SK-N-SH (cell line): ENCODE data around the gene HAVCR1. TPM values are rescaled to one million over a fixed set of nuclear protein-coding genes. Genes with fewer than 3 reads are reported as not detected.

ENCODE experiments used
- CTCF ChIA-PET: fragments of 300-600, 350-600 bp; formaldehyde crosslinking; extraction: SDS; loops from one replicate; lab custom pipeline; 2021; lab: Yijun Ruan, JAX
- POLR2A ChIA-PET: fragments of 350-600 bp; sonication (Branson Sonifier 250); formaldehyde crosslinking; extraction: SDS; loops from one replicate; lab custom pipeline; 2020; ENCODE audit warnings: antibody characterized with exemption, inconsistent platforms; lab: Yijun Ruan, JAX
- DNase-seq: peaks from one replicate; pipeline ENCODE4 v3.0.0; 2012
- H2AFZ ChIP-seq: fragments of 200-600 bp; sonication (generic); 2 replicates; pipeline ENCODE4 v1.8.1; 2016; ENCODE audit warnings: antibody characterized with exemption, mild to moderate bottlenecking, low read depth
- H3F3A ChIP-seq: fragments of 200-600 bp; sonication (generic); replicated peaks from 2 replicates; pipeline ENCODE3; 2016; ENCODE audit warnings: antibody characterized with exemption, mild to moderate bottlenecking; ENCODE audit not compliant: insufficient read depth
- H3K27ac ChIP-seq, 2 experiments: fragments of 200-500 bp in 1 of 2; fragments of 200-600 bp in 1 of 2; sonication (Bioruptor generic) in 1 of 2; sonication (generic), shearing (Covaris generic) in 1 of 2; 2 replicates each; pipeline versions ENCODE4 v1.5.1 to v1.6.1; 2014 to 2016; ENCODE audit warnings: low read depth in 2 of 2, inconsistent platforms in 1 of 2, low read length in 1 of 2, mild to moderate bottlenecking in 1 of 2, mixed read lengths in 1 of 2
- H3K27me3 ChIP-seq: fragments of 200-600 bp; sonication (generic), shearing (Covaris generic); 2 replicates; pipeline ENCODE4 v1.6.1; 2016; ENCODE audit warnings: mixed run types; ENCODE audit not compliant: insufficient read depth
- H3K36me3 ChIP-seq, 2 experiments: fragments of 200-500 bp in 1 of 2; fragments of 200-600 bp in 1 of 2; sonication (Bioruptor generic) in 1 of 2; sonication (generic) in 1 of 2; replicated peaks in 1 of 2; 2 replicates each; pipeline versions ENCODE3 to v1.5.1; 2014 to 2016; ENCODE audit warnings: low read length in 1 of 2, mild to moderate bottlenecking in 1 of 2; ENCODE audit not compliant: insufficient read depth in 2 of 2, control insufficient read depth in 1 of 2
- H3K4me1 ChIP-seq, 2 experiments: fragments of 200-500 bp in 1 of 2; fragments of 200-600 bp in 1 of 2; sonication (Bioruptor generic) in 1 of 2; sonication (generic), shearing (Covaris generic) in 1 of 2; 2 replicates each; pipeline versions ENCODE4 v1.5.1 to v1.6.1; 2014 to 2016; ENCODE audit warnings: low read depth in 1 of 2, low read length in 1 of 2, mixed run types in 1 of 2; ENCODE audit not compliant: insufficient read depth in 2 of 2, control insufficient read depth in 1 of 2
- H3K4me2 ChIP-seq: fragments of 200-600 bp; sonication (generic), shearing (Covaris generic); 2 replicates; pipeline ENCODE4 v1.6.1; 2017; ENCODE audit warnings: mixed run types
- H3K4me3 ChIP-seq, 2 experiments: fragments of 200-500 bp in 1 of 2; fragments of 200-600 bp in 1 of 2; sonication (Bioruptor generic) in 1 of 2; sonication (generic), shearing (Covaris generic) in 1 of 2; 2 replicates each; pipeline versions ENCODE4 v1.5.1 to v1.8.1; 2014 to 2016; ENCODE audit warnings: low read depth in 2 of 2, inconsistent platforms in 1 of 2, low read length in 1 of 2, mild to moderate bottlenecking in 1 of 2, mixed read lengths in 1 of 2, moderate library complexity in 1 of 2
- H3K79me2 ChIP-seq: fragments of 200-600 bp; sonication (generic); 2 replicates; pipeline ENCODE4 v1.8.1; 2017; ENCODE audit warnings: mild to moderate bottlenecking; ENCODE audit not compliant: insufficient read depth
- H3K9ac ChIP-seq: fragments of 200-600 bp; sonication (generic); 2 replicates; pipeline ENCODE4 v1.6.1; 2017; ENCODE audit warnings: mixed run types
- H3K9me2 ChIP-seq: fragments of 200-600 bp; sonication (generic); 2 replicates; pipeline ENCODE4 v1.6.1; 2017; ENCODE audit warnings: mixed run types
- H3K9me3 ChIP-seq: fragments of 200-600 bp; sonication (generic); 2 replicates; pipeline ENCODE4 v1.6.1; 2017; ENCODE audit warnings: mixed run types, mild to moderate bottlenecking, moderate library complexity
- H4K20me1 ChIP-seq: fragments of 200-600 bp; sonication (generic); 2 replicates; pipeline ENCODE4 v1.6.1; 2017; ENCODE audit warnings: mild to moderate bottlenecking, mixed run types; ENCODE audit not compliant: insufficient read depth
- CHD2 ChIP-seq: fragments of 150-350 bp; IDR thresholded peaks from 2 replicates; pipeline ENCODE4 v1.6.1; 2018; ENCODE audit warnings: low read length; ENCODE audit not compliant: partially characterized antibody
- CTCF ChIP-seq: fragments of 200-600 bp; sonication (generic); IDR thresholded peaks from 2 replicates; pipeline ENCODE4 v1.6.1; 2017; ENCODE audit warnings: antibody characterized with exemption, mild to moderate bottlenecking, moderate library complexity
- ELF1 ChIP-seq: IDR thresholded peaks from 2 replicates; pipeline ENCODE4 v1.4.0; 2012
- EP300 ChIP-seq, 2 experiments: IDR thresholded peaks; 2 replicates each; pipeline versions ENCODE4 v1.4.0 to v1.6.1; 2012; ENCODE audit warnings: borderline replicate concordance in 1 of 2, low read depth in 1 of 2, low read length in 1 of 2
- FOXJ3 ChIP-seq: sonication (generic); formaldehyde crosslinking; IDR thresholded peaks from 2 replicates; pipeline ENCODE4 v1.5.1; 2020; ENCODE audit warnings: mild to moderate bottlenecking, missing genetic modification reagents
- FOXM1 ChIP-seq: IDR thresholded peaks from 2 replicates; pipeline ENCODE4 v1.4.0; 2012; ENCODE audit warnings: low read depth, mild to moderate bottlenecking
- GABPA ChIP-seq: IDR thresholded peaks from 2 replicates; pipeline ENCODE4 v1.4.0; 2012; ENCODE audit warnings: low read depth, mild to moderate bottlenecking
- MEF2A ChIP-seq: IDR thresholded peaks from 2 replicates; pipeline ENCODE4 v1.4.0; 2012; ENCODE audit warnings: low read depth, borderline replicate concordance
- NFIC ChIP-seq: IDR thresholded peaks from 2 replicates; pipeline ENCODE4 v1.4.0; 2012; ENCODE audit warnings: borderline replicate concordance
- NRF1 ChIP-seq: IDR thresholded peaks from 2 replicates; pipeline ENCODE4 v1.6.1; 2012; ENCODE audit warnings: low read depth, mild to moderate bottlenecking, low read length
- POLR2AphosphoS5 ChIP-seq: IDR thresholded peaks from 2 replicates; pipeline ENCODE4 v1.6.1; 2012; ENCODE audit warnings: low read depth, low read length
- RCOR1 ChIP-seq: fragments of 150-350 bp; IDR thresholded peaks from 2 replicates; pipeline ENCODE4 v1.6.1; 2017; ENCODE audit warnings: antibody characterized with exemption, low read length
- RFX5 ChIP-seq: IDR thresholded peaks from 2 replicates; pipeline ENCODE4 v1.6.1; 2012; ENCODE audit warnings: mild to moderate bottlenecking, improper control_type of control experiment, low read length
- RXRA ChIP-seq: IDR thresholded peaks from 2 replicates; pipeline ENCODE4 v1.4.0; 2012; ENCODE audit warnings: low read depth, mild to moderate bottlenecking, borderline replicate concordance
- TAF1 ChIP-seq: IDR thresholded peaks from 2 replicates; pipeline ENCODE4 v1.6.1; 2012; ENCODE audit warnings: low read depth, mild to moderate bottlenecking, low read length, moderate library complexity, borderline replicate concordance
- TEAD4 ChIP-seq: IDR thresholded peaks from 2 replicates; pipeline ENCODE4 v1.4.0; 2012; ENCODE audit warnings: mild to moderate bottlenecking, borderline replicate concordance; ENCODE audit not compliant: insufficient read depth
- USF1 ChIP-seq: IDR thresholded peaks from 2 replicates; pipeline ENCODE4 v1.4.0; 2012; ENCODE audit warnings: low read depth, borderline replicate concordance
- YY1 ChIP-seq: IDR thresholded peaks from 2 replicates; pipeline ENCODE4 v1.4.0; 2012; ENCODE audit warnings: low read depth, mild to moderate bottlenecking
- ZBTB33 ChIP-seq: IDR thresholded peaks from 2 replicates; pipeline ENCODE4 v1.4.0; 2012; ENCODE audit warnings: low read depth, borderline replicate concordance
- WGBS: methylation state at CpG from one replicate; pipeline ENCODE4 v1.1.6; 2017; ENCODE audit warnings: low lambda C conversion rate; 5-methylcytosine and 5-hydroxymethylcytosine counted together
- polyA plus RNA-seq, 3 experiments: library from polyadenylated mRNA; depleted of rRNA; stranded (reverse); fragments of >200 nt; gene quantifications; 2 replicates each; pipeline ENCODE4 v1.2.3, GENCODE V29; 2012
- TF ChIP-seq, protein P1 (sequence below): fragments of 150-350 bp; IDR thresholded peaks from 2 replicates; pipeline ENCODE4 v1.6.1; 2017; ENCODE audit warnings: antibody characterized with exemption, low read length, low read depth, borderline replicate concordance

HAVCR1 gene
- polyA plus RNA-seq, 1 of the 3 experiments (the other 2 are of a cell fraction): not detected

DNA sequence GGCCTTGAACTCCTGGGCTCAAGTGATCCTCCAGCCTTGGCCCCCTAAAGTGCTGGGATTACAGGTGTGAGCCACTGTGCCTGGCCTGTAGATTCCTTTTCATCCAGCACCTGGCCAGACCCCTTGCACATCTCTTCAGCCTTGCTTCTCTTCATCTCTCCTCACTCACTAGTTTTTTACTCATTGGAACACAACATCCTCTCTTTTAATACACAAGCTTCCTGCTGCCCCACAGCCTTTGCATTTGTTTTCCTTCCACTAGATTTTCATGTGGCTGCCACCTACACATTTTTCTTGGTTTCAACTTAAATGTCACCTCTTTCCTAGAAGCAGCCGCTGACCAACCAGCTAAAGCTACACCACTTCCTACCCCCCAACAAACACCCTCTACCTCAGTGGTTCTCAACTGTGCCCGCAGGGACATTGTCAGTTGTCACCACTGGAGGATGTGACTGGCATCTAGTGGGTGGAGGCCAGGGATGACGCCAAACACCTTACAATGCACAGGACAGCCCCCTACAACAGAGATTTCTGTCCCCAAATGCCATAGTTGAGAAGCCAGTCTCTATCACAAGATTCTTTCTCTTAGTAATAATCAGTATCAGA, 33.7 kb downstream of the HAVCR1 start:
- Histone ChIP-seq H2AFZ (no peak overlapping the region), H3K9ac (no peak overlapping the region), H3K4me2 (no peak overlapping the region), H3F3A (no peaks in the 10 kb centered on the region), H3K27ac (no peak overlapping the region), H3K27me3 (no peaks in the 10 kb centered on the region), H3K9me2 (no peaks in the 10 kb centered on the region), H3K36me3 (no peaks in the 10 kb centered on the region), H3K4me1 (no peaks in the 10 kb centered on the region), H3K4me3 (no peak overlapping the region), H3K79me2 (no peaks in the 10 kb centered on the region), H4K20me1 (no peaks in the 10 kb centered on the region), H3K9me3 (no peaks in the 10 kb centered on the region)
- TF ChIP-seq CTCF (no peak), TAF1 (no peak), RXRA (no peak), RCOR1 (no peak), USF1 (no peak), FOXJ3 (no peak), FOXM1 (no peak), EP300 (IDR thresholded peaks at IDR 0.05; ENCODE audit: borderline replicate concordance in 1 of 2, low read depth in 1 of 2, low read length in 1 of 2) (no peak), CHD2 (no peak), POLR2AphosphoS5 (no peak), ELF1 (no peak), ZBTB33 (no peak), YY1 (no peak), NRF1 (no peak), GABPA (no peak), MEF2A (no peak), RFX5 (no peak), NFIC (no peak), TEAD4 (no peak)
- TF ChIP-seq, protein P1, sequence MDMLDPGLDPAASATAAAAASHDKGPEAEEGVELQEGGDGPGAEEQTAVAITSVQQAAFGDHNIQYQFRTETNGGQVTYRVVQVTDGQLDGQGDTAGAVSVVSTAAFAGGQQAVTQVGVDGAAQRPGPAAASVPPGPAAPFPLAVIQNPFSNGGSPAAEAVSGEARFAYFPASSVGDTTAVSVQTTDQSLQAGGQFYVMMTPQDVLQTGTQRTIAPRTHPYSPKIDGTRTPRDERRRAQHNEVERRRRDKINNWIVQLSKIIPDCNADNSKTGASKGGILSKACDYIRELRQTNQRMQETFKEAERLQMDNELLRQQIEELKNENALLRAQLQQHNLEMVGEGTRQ: no peak
- DNase-seq: no peak
- 38% methylated on average over 3 of the region's 3 CpGs for WGBS
- ChIA-PET CTCF (interaction anchor here (1.2 kb wide), 1 partner anchor 107 kb away, joined by 3 read pairs; no protein-coding TSS in a partner anchor), POLR2A (no interaction called here)
